Right lobe of liver (tissue), 6 donors: ENCODE results near the gene CEP44. TPM values are rescaled to one million over a fixed set of nuclear protein-coding genes. Genes with fewer than 3 reads are reported as not detected.
A peak's percentile ranks its signal among the peaks of the same experiment; 100 is the strongest.

Source experiments
- ATAC-seq, 4 donors: fragments of 200-7000 bp; cut with Tn5 transposase; one replicate each; pipeline ENCODE4 v1.9.1; 2020; ENCODE audit warnings: mild to moderate bottlenecking in 4 of 4, moderate library complexity in 4 of 4
- DNase-seq, 3 donors: peaks; one replicate each; pipeline ENCODE4 v3.0.0-alpha.2; 2020
- H3K27ac ChIP-seq, 3 donors: fragments of 200-600 bp; one replicate each; pipeline ENCODE4 v1.8.0; 2022
- H3K27me3 ChIP-seq, 2 donors: fragments of 200-600 bp; one replicate each; pipeline ENCODE4 v1.8.0; 2022
- H3K36me3 ChIP-seq, 4 donors: fragments of 200-600 bp; sonication (generic) in 1 of 4; one replicate each; pipeline versions ENCODE4 v1.5.1 to v1.8.0; 2017 to 2022; ENCODE audit warnings: control low read depth in 1 of 4
- H3K4me1 ChIP-seq, 4 donors: fragments of 200-600 bp; sonication (generic) in 1 of 4; one replicate each; pipeline versions ENCODE4 v1.5.1 to v1.8.0; 2017 to 2022; ENCODE audit warnings: control low read depth in 1 of 4
- H3K4me3 ChIP-seq, 3 donors: fragments of 200-600 bp; one replicate each; pipeline ENCODE4 v1.8.0; 2022
- H3K9me3 ChIP-seq, 4 donors: fragments of 200-600 bp; sonication (generic) in 1 of 4; one replicate each; pipeline versions ENCODE4 v1.5.1 to v1.8.0; 2017 to 2022; ENCODE audit warnings: control low read depth in 1 of 4
- POLR2A ChIP-seq: fragments of 450-650 bp; IDR thresholded peaks from one replicate; pipeline ENCODE4 v1.6.1; 2017; ENCODE audit warnings: antibody characterized with exemption, mild to moderate bottlenecking
- WGBS: methylation state at CpG from one replicate; pipeline ENCODE4 v1.1.6; 2018; ENCODE audit warnings: low coverage, low lambda C conversion rate; ENCODE audit not compliant: insufficient coverage; ENCODE audit errors: missing lambda C conversion rate; 5-methylcytosine and 5-hydroxymethylcytosine counted together
- intact Hi-C, 2 donors: fragments of 100-400 bp; cut with DNase I; formaldehyde crosslinking; loops; one replicate each; pipeline versions ENCODE4 v1.11.2 to v1.14.1; 2022
- total RNA-seq, 6 experiments: library from RNA; depleted of rRNA in 2 of 6; stranded (reverse); fragments of >200 nt in 2 of 6; fragmentation: NEBNext Ultra II Directional in 3 of 6; extraction: Animal tissue kit (Norgen Biotek cat#: 25700) in 3 of 6; gene quantifications; one replicate each; pipeline versions ENCODE4 v1.1.0 to v1.2.4, GENCODE V29; 2016 to 2023
- TF ChIP-seq, protein P1 (sequence below), 4 donors: fragments of 200-600 bp in 3 of 4; fragments of 450-650 bp in 1 of 4; IDR thresholded peaks; one replicate each; pipeline versions ENCODE4 v1.5.1 to v1.8.0; 2016 to 2022; ENCODE audit warnings: antibody characterized with exemption in 4 of 4, mild to moderate bottlenecking in 2 of 4
- donor health status: DM: no; HTN: yes; CAD: no.
- donor health status: DM: no; HTN: no; CAD: no.
- donor health status: DM: no; HTN: no; CAD: no.
- donor health status: DM: no; HTN: yes; CAD: no.
- donor health status: DM: no; HTN: yes; CAD: no.

CEP44 gene
- total RNA-seq, 6 experiments from 2014 or later = 3.8 to 9.9 (median 7.2) TPM

- Histone ChIP-seq H3K4me1 (peaks cover 0 to 28% (median 13%) of the 10 kb centered on the region in 4 donors), H3K27ac (peak overlapping the region; percentile 25 to 44 (median 44)), H3K36me3 (peaks cover 0 to 2% (median 0%) of the 10 kb centered on the region in 4 donors), H3K27me3 (no peaks in the 10 kb centered on the region), H3K9me3 (no peaks in the 10 kb centered on the region), H3K4me3 (peak overlapping the region in 1 of 3 donors; percentile 9)
- TF ChIP-seq, protein P1, sequence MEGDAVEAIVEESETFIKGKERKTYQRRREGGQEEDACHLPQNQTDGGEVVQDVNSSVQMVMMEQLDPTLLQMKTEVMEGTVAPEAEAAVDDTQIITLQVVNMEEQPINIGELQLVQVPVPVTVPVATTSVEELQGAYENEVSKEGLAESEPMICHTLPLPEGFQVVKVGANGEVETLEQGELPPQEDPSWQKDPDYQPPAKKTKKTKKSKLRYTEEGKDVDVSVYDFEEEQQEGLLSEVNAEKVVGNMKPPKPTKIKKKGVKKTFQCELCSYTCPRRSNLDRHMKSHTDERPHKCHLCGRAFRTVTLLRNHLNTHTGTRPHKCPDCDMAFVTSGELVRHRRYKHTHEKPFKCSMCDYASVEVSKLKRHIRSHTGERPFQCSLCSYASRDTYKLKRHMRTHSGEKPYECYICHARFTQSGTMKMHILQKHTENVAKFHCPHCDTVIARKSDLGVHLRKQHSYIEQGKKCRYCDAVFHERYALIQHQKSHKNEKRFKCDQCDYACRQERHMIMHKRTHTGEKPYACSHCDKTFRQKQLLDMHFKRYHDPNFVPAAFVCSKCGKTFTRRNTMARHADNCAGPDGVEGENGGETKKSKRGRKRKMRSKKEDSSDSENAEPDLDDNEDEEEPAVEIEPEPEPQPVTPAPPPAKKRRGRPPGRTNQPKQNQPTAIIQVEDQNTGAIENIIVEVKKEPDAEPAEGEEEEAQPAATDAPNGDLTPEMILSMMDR (IDR thresholded peaks at IDR 0.05) = no peak
- TF ChIP-seq POLR2A = peak; percentile 57
- 33% methylated on average over 6 of the region's 6 CpGs for WGBS
- ATAC-seq = peak; percentile 67 to 91 (median 86)
- intact Hi-C loops = no loop called here
- DNase-seq = peak in 1 of 3 donors; percentile 55
These were observed 20.9 kb upstream of the CEP44 start for GRCh38 chr4:174262624-174263444.

DNA sequence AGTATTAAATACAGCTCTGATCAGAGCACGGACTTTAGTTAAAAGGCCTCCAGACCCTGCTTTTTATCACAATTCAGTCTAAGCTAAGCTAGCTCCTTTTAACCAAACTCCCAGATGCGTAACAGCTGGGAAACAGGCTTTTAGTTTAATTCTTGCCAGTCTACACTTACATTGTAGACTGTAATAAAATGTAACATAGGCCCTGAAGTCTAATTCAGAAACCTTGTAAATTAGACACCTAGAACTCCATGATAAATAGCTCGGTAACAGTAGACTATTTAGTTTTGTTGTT lies 20.3 kb upstream of the CEP44 start:
- peaks cover 0 to 2% (median 0%) of the 10 kb centered on the region in 4 donors for H3K36me3 ChIP-seq
- TF ChIP-seq, protein P1 (IDR thresholded peaks at IDR 0.05) = no peak
- TF ChIP-seq POLR2A = no peak
- no peaks in the 10 kb centered on the region for H3K27me3 ChIP-seq
- no peak overlapping the region for H3K4me3 ChIP-seq
- H3K9me3 ChIP-seq = no peaks in the 10 kb centered on the region
- ATAC-seq = no peak
- peaks cover 0 to 33% (median 13%) of the 10 kb centered on the region in 4 donors for H3K4me1 ChIP-seq
- intact Hi-C loops = no loop called here
- no peak for DNase-seq
- 60% methylated on average over 3 of the region's 3 CpGs for WGBS
- H3K27ac ChIP-seq = peak overlapping the region; percentile 25 to 44 (median 44)

DNA sequence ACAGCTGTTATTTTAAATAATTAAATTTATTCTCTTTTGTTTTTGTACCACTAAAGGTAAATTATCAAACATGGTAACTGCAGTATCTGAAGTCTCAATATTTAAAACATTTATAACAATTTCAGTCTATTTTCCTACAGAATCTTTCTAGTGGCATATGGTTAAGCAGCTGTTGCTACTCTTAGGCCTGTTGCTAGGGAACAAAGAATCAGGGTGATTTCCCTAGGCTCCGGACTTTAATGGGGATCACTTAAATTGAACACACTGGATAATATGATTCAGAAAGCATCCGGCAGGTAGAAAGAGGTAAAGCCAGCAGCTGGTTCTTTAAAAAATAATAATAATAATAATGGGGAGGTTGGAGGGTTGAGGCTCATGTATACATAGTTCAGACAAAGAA lies 17.8 kb upstream of the CEP44 start:
- H3K36me3 ChIP-seq = no peaks in the 10 kb centered on the region
- H3K4me3 ChIP-seq = no peak overlapping the region
- TF ChIP-seq, protein P1 (IDR thresholded peaks at IDR 0.05) = no peak
- no peak for TF ChIP-seq POLR2A
- ATAC-seq = no peak
- H3K9me3 ChIP-seq = no peaks in the 10 kb centered on the region
- H3K27ac ChIP-seq = no peak overlapping the region
- H3K4me1 ChIP-seq = peaks cover 0 to 23% (median 11%) of the 10 kb centered on the region in 4 donors
- no peak for DNase-seq
- H3K27me3 ChIP-seq = no peaks in the 10 kb centered on the region
- intact Hi-C loops = no loop called here
- WGBS = 74% methylated on average over 2 of the region's 2 CpGs

DNA sequence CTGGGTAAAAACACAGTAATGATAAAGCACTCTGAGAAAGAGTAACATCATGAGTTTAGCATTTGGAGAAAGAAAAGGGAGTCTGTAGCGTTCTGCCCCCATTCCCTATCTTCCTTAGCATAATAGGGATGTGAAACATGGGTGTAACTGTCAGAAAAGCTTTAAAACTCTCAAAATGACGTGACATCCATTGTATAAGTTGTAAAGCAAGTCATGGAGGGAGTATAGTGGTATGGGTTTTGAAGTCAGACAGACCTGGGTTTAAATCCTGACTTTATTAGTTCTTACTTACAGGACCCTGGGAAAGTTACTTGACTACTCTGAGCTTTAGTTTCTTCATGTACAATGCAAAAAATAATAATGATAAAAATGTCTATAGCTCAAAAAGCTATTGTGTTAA lies 17.3 kb upstream of the CEP44 start:
- DNase-seq (no peak), ATAC-seq (no peak)
- Histone ChIP-seq H3K9me3 (no peaks in the 10 kb centered on the region), H3K36me3 (no peaks in the 10 kb centered on the region), H3K4me3 (no peak overlapping the region), H3K27me3 (no peaks in the 10 kb centered on the region), H3K4me1 (peaks cover 0 to 21% (median 10%) of the 10 kb centered on the region in 4 donors), H3K27ac (no peak overlapping the region)
- no peak for TF ChIP-seq POLR2A
- TF ChIP-seq, protein P1 (IDR thresholded peaks at IDR 0.05) = no peak
- intact Hi-C loops = no loop called here
- WGBS = 81% methylated on average over 2 of the region's 2 CpGs
